Measurements from ENCODE around the gene LRRTM4.

The LRRTM4 gene

DNA sequence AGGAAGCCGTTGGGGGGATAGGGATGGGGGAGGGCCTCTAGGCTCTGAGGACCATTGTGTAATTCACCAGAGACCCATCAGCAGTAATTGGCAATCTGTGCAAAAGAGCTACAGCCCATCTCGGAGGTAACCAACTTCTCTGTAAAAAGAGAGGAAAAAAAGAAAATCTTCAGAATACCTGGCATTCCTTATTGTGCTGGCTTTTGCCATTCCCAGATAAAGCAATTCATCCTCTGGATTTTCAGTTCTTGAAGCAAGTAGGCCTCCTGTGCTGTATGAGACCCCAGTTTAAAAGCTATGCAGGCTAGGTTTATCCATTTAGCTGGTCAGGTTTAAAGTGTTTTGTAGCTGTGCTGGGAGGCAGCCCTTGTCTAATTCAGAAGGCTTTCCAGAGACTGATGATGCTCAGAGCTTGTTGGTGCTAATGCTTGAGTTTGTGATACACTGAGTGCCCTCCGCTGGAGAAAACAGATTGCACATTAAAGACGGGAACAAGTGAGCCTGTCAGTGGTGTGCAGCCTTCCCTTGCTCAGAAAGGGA, at the start of gene LRRTM4:
Gene LRRTM4, minus strand, starts transcription at position 446 of the 540 bp plus-strand sequence.
- no peak for DNase-seq (ENCODE audit: low spot score)

DNA sequence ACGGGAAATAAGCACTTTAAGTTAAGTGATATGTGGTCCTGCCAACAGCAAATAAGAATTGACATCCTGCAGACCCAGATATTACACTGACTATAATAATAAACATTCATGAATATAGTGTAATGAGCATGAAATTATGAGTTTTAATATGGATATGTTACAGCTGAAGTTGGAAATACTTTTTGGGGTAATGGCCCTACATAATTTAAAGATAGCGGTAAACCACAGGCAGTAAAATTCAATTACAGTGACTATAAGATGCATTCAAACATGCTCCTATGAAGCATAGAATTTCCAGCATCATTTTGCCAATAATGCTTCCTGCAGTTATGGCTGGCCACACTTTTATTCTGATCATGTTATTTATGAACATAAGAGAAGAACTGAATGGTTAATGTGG, 49.4 kb upstream of the LRRTM4 start:
- DNase-seq (ENCODE audit: low spot score), result no peak

DNA sequence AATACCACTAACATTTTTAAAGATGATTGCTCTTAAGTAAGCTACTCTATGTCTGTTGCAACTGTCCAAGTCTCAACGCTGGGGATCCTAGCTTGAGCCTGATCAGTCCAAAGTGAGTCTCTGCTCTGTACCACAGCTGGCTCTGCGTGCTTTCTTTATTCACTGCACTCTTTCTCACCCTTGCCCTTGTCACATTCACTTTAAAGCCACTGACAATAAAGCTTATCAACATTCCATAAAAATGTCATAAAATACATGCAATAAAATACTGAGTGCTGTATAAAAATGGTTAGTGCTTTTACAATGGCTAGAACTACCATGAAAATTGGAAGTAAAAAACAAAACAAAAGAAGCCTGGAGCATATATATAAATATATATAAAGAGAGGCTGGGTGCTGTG, 45.5 kb upstream of the LRRTM4 start:
- DNase-seq (ENCODE audit: low spot score), result no peak

DNA sequence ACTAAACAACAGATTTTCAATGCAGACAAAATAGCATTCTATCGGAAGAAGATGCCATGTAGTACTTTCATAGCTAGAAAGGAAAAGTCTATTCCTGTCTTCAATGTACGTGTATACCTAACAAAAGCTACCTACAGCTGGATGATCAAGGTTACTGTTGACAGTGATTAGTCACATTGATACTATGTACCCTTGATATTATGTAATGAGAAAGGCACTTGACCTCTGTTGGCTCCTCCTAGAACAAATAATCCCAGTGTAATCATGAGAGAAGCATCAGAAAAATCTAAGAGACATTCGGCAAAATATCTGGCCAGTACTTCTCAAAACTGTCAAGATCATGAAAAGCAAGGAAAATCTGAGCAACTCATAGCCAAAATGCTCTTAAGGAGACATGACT, 44.4 kb upstream of the LRRTM4 start:
- DNase-seq (ENCODE audit: low spot score), result no peak

DNA sequence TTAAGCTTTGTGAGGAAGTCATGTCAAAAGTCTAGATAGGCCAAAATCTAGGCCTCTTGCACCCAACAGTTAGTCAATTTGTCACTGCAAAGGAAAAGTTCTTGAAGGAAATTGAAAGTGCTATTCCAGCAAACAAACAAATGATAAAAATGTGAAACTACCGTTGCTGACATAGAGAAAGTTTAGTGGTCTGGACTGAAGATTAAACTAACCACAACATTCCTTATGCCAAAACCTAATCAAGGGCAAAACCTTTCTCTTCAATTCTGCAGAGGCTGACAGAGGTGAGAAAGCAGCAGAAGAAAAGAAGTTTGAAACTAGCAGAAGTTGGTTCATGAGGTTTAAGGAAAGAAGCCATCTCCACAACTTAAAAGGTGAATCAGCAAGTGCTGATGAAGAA, 44.0 kb upstream of the LRRTM4 start:
- no peak for DNase-seq (ENCODE audit: low spot score)

DNA sequence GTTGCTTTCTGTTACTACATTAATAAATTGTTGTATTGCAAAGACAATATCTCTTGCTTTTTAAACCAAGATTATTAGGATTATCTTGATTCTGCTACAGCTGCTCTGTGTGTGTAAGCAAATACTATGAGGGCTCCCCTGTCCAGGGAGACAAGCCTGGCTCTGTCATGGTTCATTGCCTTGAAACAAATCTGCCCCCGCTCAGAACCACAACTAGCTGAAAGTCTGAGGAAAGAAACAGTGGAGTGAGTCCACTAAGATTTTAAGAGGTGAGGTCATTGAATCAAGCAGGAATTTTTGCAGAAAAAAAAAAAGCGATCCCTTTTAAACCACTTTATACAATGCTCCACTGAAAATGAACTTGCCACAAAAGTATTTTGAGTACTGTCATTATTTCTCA, 30.8 kb upstream of the LRRTM4 start:
- no peak for DNase-seq (ENCODE audit: low spot score)

DNA sequence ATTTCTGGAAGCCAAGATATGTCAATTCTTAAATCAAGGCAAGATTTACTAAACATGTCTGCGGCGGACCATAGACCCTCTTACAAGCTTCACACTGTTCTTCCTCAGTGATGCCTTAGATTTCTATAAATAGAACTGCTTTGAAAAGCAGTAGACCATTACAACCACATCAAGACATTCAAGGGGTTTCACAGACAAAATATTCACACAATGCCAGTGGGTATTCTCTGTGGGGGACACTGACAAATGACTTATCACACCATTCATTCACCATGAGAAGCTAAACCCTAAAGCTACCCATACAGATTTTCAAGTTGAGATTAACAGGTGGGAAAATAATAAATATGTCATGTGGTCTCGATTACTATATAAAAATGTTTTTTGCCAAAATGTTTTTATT, 15.9 kb upstream of the LRRTM4 start:
- no peak for DNase-seq (ENCODE audit: low spot score)

DNA sequence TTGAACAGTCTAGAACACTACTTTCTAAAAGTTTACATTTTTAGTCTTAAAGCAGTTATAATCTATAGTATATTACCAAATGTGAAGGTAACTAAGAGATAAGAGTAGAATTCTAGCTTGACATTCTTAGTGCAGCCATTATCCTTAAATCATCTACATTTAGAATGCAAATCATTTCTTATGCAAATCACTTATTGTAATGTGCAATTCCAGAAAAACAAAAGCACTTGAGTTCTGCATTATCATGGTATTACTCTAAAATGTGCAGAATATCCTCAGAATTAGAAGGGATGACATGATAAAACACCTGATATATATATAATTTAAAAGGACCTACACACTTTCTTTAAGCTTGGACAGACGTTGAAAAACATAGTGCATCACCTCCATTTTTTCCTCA, 712 bp upstream of the LRRTM4 start:
- DNase-seq (ENCODE audit: low spot score), result no peak

DNA sequence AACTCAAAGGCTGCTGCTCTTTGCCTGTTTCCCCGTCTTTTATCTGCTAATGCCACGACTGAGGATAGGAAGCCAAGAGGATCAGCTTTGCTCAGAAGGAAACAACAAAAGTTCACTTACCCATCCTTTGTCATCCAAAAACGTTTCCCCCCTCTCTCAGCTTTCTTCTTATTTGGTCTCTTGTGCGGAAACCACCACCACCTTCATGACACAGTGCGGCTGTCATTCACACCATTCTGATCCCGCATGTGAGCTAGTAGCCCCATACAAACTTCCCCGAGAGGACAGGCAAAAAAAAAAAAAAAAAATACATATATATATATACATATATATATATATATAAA, 656 bp downstream of the LRRTM4 start:
- DNase-seq (ENCODE audit: low spot score), result no peak

DNA sequence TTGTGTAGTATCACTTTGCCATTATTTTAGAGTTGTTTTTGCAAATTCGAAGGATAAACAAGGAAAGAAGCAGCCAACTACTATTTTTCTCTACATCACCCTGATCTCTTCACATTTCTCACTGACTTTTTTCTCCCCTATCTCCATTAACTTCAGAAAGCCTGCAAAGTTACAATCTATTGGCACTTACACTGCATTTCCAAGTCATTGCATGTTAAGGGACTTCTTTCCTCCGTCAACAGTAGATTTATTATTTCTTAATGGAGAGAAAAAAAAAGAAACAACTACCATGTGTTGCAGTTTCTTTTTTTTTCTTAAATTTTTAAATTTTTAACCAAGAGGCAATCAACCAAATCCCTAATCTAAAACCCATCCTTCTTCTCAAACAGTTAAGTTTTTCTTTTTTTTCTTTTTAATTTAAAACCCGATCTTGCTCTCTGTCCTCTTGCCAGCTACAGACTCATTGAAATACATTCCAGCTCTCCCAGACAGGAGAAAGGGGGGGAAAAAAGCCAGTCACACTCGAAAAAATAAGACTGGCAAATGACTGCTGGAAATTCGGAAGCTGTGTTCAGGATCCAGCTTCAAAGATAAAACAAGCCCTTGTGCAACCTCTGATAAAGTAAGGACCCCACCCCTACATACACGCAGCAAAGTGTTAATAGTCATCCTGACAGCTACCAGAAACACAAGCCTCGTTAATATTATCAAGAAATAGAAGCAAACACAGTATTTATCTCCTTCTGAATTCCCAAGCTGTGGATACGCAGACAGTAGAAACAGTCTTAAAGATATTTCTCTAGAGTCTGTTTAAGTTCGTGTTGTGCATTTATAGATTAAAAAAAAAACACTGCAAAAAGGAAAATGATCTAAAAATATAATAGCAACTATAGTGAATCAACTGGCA, 1.3 kb downstream of the LRRTM4 start:
- no peak for DNase-seq (ENCODE audit: low spot score)

DNA sequence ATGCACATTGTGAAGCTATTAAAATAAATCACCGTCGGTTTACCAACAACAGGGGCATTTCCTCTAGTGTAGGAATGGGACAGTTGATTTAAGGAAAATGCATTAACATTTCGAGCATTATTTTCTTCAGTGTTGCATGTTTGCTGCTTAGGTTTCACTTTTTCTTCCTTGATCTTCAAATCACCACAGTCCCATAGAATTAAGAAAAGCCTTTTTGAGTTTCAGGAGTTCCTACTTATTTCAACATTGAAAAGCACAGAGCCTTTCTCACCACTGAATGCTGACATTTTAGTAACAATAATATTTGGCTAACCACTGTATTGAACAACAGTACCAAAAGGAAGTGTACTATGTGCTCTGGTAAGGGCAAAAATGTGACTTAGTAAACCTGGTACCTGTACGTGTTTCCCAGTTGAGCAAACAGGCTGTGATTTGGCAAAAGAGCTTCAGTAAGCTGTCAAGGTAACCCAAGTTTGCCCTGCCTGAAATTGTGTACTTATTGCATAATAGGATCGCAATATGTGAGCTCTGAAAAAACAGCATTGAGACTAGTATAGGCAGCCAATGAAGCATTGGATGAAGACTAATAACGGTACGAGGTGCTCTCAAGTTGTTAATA, 2.2 kb downstream of the LRRTM4 start:
- no peak for DNase-seq (ENCODE audit: low spot score)

DNA sequence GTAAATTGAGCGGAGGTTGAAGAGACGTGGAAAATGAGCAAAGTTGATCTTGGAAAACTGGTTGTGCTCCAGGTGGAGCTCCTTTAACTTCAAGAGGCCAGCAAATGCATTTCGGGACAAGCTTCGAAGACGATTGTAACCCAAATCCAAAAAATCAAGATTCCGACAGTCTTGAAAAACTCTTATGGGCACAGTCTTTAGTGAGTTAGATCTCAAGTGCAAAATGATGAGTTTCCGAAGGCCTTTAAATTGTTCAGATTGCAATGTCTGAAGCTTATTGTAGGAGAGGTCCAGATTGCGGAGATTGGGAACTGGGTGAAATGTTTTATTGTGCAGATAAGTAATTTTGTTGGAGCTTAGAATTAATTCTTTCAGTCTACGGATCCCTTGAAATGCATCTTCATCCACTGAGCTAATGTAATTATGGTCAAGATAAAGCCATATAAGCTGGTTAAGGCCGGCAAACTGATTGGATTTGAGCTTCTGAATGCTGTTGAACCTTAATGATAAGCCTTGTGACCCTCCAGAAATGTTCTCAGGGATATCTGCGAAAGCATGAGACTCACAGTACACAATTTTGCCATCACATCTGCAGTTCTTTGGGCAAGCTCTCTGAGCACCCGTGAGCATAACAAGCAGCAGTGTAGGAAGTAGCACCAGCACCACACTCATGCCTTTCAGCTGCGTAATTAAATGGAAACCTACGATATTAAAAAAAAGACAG, 2.9 kb downstream of the LRRTM4 start:
- no peak for DNase-seq (ENCODE audit: low spot score)

DNA sequence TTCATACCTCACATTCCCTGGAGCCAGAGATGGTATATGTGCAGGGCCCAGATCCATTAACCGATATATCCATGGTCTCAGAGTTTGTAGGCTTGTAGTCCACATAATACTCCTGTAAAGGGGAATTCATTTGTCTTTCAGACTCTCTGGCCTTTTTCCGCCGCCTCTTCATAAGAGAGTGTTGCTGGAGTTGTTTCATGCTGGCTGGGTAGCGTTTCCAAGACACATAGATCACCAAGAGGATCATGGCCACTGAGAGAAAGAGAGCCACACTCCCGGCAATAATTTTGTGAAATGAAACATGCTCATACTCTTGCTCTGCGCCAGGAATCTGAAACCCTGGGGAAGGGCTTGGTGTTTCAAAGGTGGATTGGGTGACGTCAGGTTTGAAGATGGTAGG, 3.9 kb downstream of the LRRTM4 start:
- DNase-seq (ENCODE audit: low spot score), result no peak

DNA sequence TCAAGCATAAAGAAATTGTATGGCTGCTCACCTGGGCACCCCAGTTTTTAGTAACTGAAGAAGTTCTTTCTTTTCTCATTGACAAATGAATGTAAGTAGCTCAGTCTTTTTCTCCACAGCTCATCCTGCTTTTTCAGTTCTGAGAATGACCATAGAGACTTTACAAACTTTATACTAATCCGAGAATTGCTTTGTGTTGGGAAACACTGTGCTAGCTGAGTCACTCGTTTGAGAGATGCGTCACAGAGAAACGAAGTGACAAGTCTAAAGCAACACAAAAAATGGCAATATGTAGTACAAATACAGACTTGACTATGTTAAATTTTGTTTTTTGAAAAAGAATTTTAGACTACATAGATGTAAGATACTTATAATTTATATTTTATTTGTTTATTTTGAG, 9.0 kb downstream of the LRRTM4 start:
- no peak for DNase-seq (ENCODE audit: low spot score)

DNA sequence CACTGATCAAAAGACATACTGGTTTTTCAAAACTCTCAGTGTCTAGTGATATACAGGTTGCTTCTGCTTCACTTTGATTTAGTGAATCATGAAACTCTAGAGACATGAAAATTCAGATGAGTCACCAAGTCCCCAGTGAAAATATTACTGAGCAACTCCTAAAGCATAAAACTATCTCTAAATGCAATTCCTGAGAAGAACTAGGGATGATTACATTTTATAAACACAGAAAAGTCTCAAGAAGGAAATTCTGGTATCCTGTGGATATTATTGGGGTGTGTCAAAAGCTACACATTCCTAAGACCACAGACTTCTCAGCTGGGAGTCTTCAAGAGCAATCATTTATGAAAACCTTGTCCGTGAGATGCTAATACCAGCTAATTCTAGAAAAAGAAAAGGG, 9.7 kb downstream of the LRRTM4 start:
- DNase-seq (ENCODE audit: low spot score), result no peak

DNA sequence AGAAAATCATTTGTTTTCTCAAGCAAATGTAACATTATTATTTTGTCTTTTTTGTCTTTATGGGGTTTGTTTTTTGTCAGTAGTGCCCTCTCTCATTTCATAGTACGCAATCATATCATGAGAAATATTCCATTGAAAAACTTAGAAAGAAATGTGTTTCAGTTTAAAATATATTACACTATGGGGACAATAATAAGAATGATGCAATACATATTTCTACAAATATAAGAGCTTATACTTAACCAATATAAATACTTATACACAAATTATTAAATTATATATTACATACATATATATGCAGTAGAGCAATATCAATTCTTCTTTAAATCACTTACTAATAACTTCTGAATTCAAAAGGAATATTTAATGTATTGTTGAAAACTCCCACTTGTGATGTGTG, 13.7 kb downstream of the LRRTM4 start:
- DNase-seq (ENCODE audit: low spot score), result no peak

DNA sequence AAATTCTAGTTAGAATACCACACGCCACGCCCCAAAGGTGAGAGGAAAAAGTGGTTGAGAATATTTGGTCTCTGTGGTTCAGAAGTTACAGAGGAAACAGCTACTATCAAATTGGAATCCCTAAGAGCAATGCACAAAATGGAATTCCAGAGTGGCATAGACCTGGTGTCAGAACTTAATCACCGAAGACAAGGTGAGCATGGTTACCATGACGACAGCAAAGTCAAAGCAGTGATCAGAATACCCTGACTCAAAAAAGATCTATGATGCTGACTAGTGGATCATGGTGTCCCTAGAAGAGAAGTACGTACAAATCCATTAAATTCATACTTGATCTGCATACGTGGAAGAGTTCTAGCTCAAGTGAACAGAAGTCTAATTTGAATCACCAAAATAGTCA, 14.5 kb downstream of the LRRTM4 start:
- no peak for DNase-seq (ENCODE audit: low spot score)

DNA sequence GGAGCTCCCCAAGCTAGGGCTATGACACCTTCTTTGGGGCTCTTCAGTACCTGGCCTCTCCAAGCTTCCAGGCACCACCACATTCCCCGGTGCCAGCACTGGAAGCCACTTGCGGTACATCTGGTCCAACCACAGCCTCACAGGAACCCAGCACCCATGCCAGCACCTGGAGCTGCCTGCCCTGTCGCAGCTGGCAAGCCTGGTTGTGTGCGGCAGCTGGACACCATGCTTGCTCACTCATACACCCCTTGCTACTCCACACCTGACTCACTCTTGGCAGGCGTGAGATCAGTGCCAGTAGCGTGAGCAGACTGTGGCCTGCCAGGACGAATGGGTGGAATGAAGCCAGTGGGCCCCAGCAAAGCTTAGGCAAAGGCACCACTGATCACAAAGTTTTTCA, 34.0 kb downstream of the LRRTM4 start:
- DNase-seq (ENCODE audit: low spot score), result no peak

DNA sequence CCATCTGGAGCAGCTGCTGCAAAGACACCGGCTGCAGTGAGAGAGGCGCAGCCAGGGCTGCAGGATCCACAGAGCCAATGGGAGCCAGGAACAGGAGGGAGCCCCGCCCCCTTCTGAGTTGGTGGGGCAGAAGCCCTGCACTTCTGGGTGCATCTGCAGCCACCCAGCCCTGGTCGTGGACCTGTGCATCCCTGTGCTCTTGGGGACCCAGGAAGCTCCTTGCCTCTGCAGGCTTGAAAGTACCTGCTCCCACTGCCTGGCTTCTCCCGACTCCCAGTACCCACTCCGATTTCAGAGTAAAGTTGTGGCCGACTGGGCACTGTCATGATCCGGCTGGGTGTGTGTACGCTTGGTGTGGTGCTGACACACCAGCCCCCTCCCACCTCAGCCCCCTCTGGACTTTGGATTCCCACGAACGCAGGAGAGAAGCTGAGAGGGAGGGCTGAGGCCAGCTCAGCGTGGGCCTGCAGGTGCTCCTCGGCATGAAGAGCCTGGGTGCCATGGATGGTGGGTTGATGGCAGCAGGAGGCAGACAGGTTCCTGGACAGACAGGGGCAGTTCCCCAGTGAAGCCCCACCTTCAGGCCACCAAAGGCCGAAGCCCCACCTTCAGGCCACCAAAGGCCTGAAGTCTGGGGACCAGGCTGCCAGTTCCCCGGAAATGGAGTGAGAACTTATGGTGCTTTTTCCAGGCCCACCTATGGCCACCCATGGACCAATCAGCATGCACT, 34.9 kb downstream of the LRRTM4 start:
- no peak for DNase-seq (ENCODE audit: low spot score)

DNA sequence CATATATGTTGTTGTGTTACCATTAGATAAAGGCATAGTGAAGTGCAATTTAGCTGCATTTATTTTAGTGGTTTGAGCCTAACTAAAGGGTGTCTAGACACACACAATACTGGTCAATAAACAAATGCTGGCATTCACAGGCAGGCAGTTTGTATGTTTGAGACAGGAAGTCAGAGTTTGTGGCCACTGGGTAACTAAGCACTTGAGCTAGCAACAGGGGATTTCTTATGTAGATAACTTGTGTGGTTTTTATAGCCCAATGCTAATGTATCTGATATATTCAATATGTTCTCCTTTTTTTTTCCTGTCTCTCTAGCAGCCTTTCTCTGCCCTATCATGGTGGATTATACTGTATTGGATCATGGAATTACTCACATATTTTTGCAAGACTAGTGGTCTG, 38.1 kb downstream of the LRRTM4 start:
- DNase-seq (ENCODE audit: low spot score), result no peak

DNA sequence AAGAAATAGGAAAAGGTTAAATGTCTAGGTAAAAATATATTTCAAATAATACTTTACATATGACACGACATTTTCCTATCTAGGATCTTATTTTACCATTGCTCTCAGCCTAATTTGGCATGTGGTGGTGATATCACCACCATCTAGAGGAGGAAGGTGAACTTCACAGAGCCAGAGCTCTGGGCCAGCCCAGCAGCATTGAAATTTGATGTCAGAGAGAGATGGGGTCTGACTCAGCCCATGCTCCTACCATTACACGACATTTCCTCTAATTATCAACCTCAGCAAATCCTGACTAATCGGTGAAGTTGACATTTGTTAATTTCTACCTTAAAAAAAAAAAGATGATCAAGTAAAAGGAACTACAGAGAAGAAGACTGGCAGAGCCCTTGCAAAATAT, 42.3 kb downstream of the LRRTM4 start:
- no peak for DNase-seq (ENCODE audit: low spot score)

DNA sequence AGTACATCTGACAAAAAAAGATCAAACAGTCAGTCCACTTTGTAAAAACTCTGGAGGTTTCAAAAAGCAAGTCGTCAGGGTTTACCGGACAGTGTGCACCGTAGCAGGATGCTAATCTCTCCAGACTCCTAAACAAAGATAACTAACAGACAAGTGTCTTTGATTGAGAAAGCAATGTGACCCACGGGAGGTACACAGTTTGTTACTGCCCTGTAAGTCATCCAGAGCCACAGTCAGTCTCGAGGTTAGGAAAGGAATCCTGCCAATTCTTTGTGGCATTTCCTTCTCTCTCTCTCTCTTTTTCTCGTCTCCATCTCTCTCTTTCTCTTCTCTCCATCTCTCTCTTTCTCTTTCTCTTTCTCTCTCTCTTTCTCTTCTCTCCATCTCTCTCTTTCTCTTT, 42.8 kb downstream of the LRRTM4 start:
- no peak for DNase-seq (ENCODE audit: low spot score)
